Esophagus (tissue), 2 donors: Measurements from ENCODE around the gene PTPN6. TPM values are rescaled to one million over a fixed set of nuclear protein-coding genes. Genes with fewer than 3 reads are reported as not detected.

Experiments
- H3K27ac ChIP-seq, 2 donors: one replicate each; pipeline ENCODE4 v1.5.1; 2013; ENCODE audit warnings: low read depth in 2 of 2, mild to moderate bottlenecking in 2 of 2, inconsistent platforms in 1 of 2, low read length in 1 of 2, moderate library complexity in 1 of 2
- H3K27me3 ChIP-seq, 2 donors: one replicate each; pipeline ENCODE4 v1.6.1; 2013; ENCODE audit warnings: low read length in 2 of 2, control low read depth in 1 of 2, mild to moderate bottlenecking in 1 of 2; ENCODE audit not compliant: insufficient read depth in 2 of 2, control insufficient read depth in 1 of 2
- H3K36me3 ChIP-seq, 2 donors: one replicate each; pipeline ENCODE4 v1.6.1; 2013; ENCODE audit warnings: low read length in 1 of 2; ENCODE audit not compliant: control insufficient read depth in 2 of 2, insufficient read depth in 2 of 2
- H3K4me1 ChIP-seq, 2 donors: one replicate each; pipeline ENCODE4 v1.6.1; 2013; ENCODE audit warnings: low read length in 1 of 2; ENCODE audit not compliant: control insufficient read depth in 2 of 2, insufficient read depth in 2 of 2
- H3K4me3 ChIP-seq, 2 donors: one replicate each; pipeline ENCODE4 v1.5.1; 2013; ENCODE audit warnings: low read length in 2 of 2, mild to moderate bottlenecking in 2 of 2, low read depth in 1 of 2, moderate library complexity in 1 of 2
- H3K9me3 ChIP-seq, 2 donors: one replicate each; pipeline ENCODE4 v1.6.1; 2013; ENCODE audit warnings: mild to moderate bottlenecking in 2 of 2, low read depth in 1 of 2, low read length in 1 of 2, moderate library complexity in 1 of 2; ENCODE audit not compliant: control insufficient read depth in 2 of 2, insufficient read depth in 1 of 2
- WGBS, 2 donors: extraction: QIAGEN DNeasy Blood & Tissue Kit; methylation state at CpG; one replicate each; pipeline ENCODE4 v1.1.7; 2013; 5-methylcytosine and 5-hydroxymethylcytosine counted together
- polyA plus RNA-seq, 2 donors: library from polyadenylated mRNA; stranded (reverse); fragments of 200-250 nt; gene quantifications; one replicate each; pipeline ENCODE4 v1.2.3, GENCODE V29; 2013
- donor health status: healthy with polysubstance abuse.
- donor health status: Bipolar disorder and iron deficiency.

PTPN6 gene
- polyA plus RNA-seq, 2 donors = 19.1 to 38.3 TPM

GRCh38 chr12:6932766-6933165, 18.4 kb upstream of the PTPN6 start:
- Histone ChIP-seq H3K9me3 (no peaks in the 10 kb centered on the region), H3K4me3 (no peak overlapping the region), H3K27me3 (no peaks in the 10 kb centered on the region), H3K27ac (no peak overlapping the region), H3K4me1 (peaks cover 0 to 12% of the 10 kb centered on the region in 2 donors), H3K36me3 (peaks cover 3 to 21% of the 10 kb centered on the region in 2 donors)
- WGBS, 2 donors = 43 to 56% methylated on average over 1 of the region's 1 CpG

- Histone ChIP-seq H3K27me3 (no peaks in the 10 kb centered on the region), H3K9me3 (no peaks in the 10 kb centered on the region), H3K27ac (peak overlapping the region in 1 of 2 donors; percentile 1), H3K4me3 (no peak overlapping the region), H3K4me1 (peaks cover 0 to 13% of the 10 kb centered on the region in 2 donors), H3K36me3 (peaks cover 3 to 21% of the 10 kb centered on the region in 2 donors)
- 45 to 46% methylated on average over 8 of the region's 8 CpGs for WGBS, 2 donors
These were observed 17.0 kb upstream of the PTPN6 start for GRCh38 chr12:6934110-6934509.

GRCh38 chr12:6935371-6936193, 15.6 kb upstream of the PTPN6 start:
- Histone ChIP-seq H3K27ac (no peak overlapping the region), H3K27me3 (no peaks in the 10 kb centered on the region), H3K36me3 (peaks cover 3 to 22% of the 10 kb centered on the region in 2 donors), H3K4me3 (no peak overlapping the region), H3K9me3 (no peaks in the 10 kb centered on the region), H3K4me1 (peaks cover 0 to 6% of the 10 kb centered on the region in 2 donors)
- 60 to 69% methylated on average over 14 of the region's 14 CpGs for WGBS, 2 donors

GRCh38 chr12:6936194-6936635, 14.9 kb upstream of the PTPN6 start:
- Histone ChIP-seq H3K4me3 (no peak overlapping the region), H3K27ac (peak overlapping the region in 1 of 2 donors; percentile 85), H3K27me3 (no peaks in the 10 kb centered on the region), H3K9me3 (no peaks in the 10 kb centered on the region), H3K36me3 (peaks cover 3 to 24% of the 10 kb centered on the region in 2 donors), H3K4me1 (peaks cover 0 to 6% of the 10 kb centered on the region in 2 donors)
- 86 to 92% methylated on average over 3 of the region's 3 CpGs for WGBS, 2 donors

- Histone ChIP-seq H3K27ac (peak overlapping the region; percentile 85 to 93), H3K9me3 (no peaks in the 10 kb centered on the region), H3K4me3 (peak overlapping the region; percentile 55 to 70), H3K27me3 (no peaks in the 10 kb centered on the region), H3K4me1 (peaks cover 0 to 6% of the 10 kb centered on the region in 2 donors), H3K36me3 (peaks cover 3 to 30% of the 10 kb centered on the region in 2 donors)
- WGBS, 2 donors = 21 to 30% methylated on average over 32 to 36 of the region's 36 CpGs
These were observed 14.3 kb upstream of the PTPN6 start for GRCh38 chr12:6936636-6937480.

GRCh38 chr12:6937481-6938352, 13.4 kb upstream of the PTPN6 start:
- peaks cover 3 to 31% of the 10 kb centered on the region in 2 donors for H3K36me3 ChIP-seq
- 0 to 1% methylated on average over 77 to 80 of the region's 80 CpGs for WGBS, 2 donors
- no peaks in the 10 kb centered on the region for H3K27me3 ChIP-seq
- peaks cover 0 to 6% of the 10 kb centered on the region in 2 donors for H3K4me1 ChIP-seq
- H3K4me3 ChIP-seq = peak overlapping the region; percentile 55 to 70
- H3K27ac ChIP-seq = peak overlapping the region; percentile 85 to 93
- H3K9me3 ChIP-seq = no peaks in the 10 kb centered on the region

GRCh38 chr12:6938353-6939190, 12.6 kb upstream of the PTPN6 start:
- no peaks in the 10 kb centered on the region for H3K27me3 ChIP-seq
- peaks cover 0 to 6% of the 10 kb centered on the region in 2 donors for H3K4me1 ChIP-seq
- WGBS, 2 donors = 73 to 78% methylated on average over 31 to 32 of the region's 32 CpGs
- H3K36me3 ChIP-seq = peaks cover 3 to 31% of the 10 kb centered on the region in 2 donors
- H3K4me3 ChIP-seq = no peak overlapping the region
- no peaks in the 10 kb centered on the region for H3K9me3 ChIP-seq
- H3K27ac ChIP-seq = peak overlapping the region; percentile 57 to 85

- H3K9me3 ChIP-seq = no peaks in the 10 kb centered on the region
- no peaks in the 10 kb centered on the region for H3K27me3 ChIP-seq
- no peak overlapping the region for H3K4me3 ChIP-seq
- WGBS, 2 donors = 59 to 75% methylated on average over 2 of the region's 2 CpGs
- H3K36me3 ChIP-seq = peaks cover 3 to 27% of the 10 kb centered on the region in 2 donors
- no peak overlapping the region for H3K27ac ChIP-seq
- peaks cover 0 to 6% of the 10 kb centered on the region in 2 donors for H3K4me1 ChIP-seq
These were observed 12.0 kb upstream of the PTPN6 start for GRCh38 chr12:6939191-6939540.
